Heart left ventricle (tissue), 13 donors: Measurements from ENCODE around the gene MAST3.

Experiments
- CTCF ChIP-seq, 12 donors: fragments of 200-600 bp; sonication (generic) in 4 of 12; IDR thresholded peaks; one replicate each; pipeline versions ENCODE4 v1.5.0 to v1.8.0; 2018 to 2022; ENCODE audit warnings: antibody characterized with exemption in 12 of 12, mild to moderate bottlenecking in 5 of 12
- POLR2A ChIP-seq, 2 donors: fragments of 450-650 bp; IDR thresholded peaks; one replicate each; pipeline ENCODE4 v1.6.1; 2017; ENCODE audit warnings: antibody characterized with exemption in 2 of 2, mild to moderate bottlenecking in 2 of 2, moderate library complexity in 2 of 2
- donor health status: ischemic (EF 13 %, LVEDD 7.1; RV severe dilation, severe dysfunction).
- donor health status: DM: no; HTN: yes; CAD: no.
- donor health status: DM: no; HTN: no; CAD: no.
- donor health status: ischemic (EF 25% LVEDD 6.9; RV normal size, moderate dysfunction).
- donor health status: ischemic (EF 25% LVEDD 5.7; RV mildly dilated, moderate dysfunction).
- donor health status: ischemic (EF 35%, LVEDD 5.7; RV mildly dilated, moderate dysfunction).
- donor health status: nonischemic (EF 11% LVEDD 7.7; RV severe dilation, severe dysfunction).
- donor health status: DM: yes; HTN: yes; CAD: no.
- donor health status: PGD.
- donor health status: ischemic (EF 29% LVEDD 5.4; RV normal size, mild dysfunction).
- donor health status: nonischemic (EF 23%, LVEDD 6.1; RV moderate dilation, normal function).

GRCh38 chr19:18074192-18074591 is 23.4 kb upstream of the MAST3 start:
- TF ChIP-seq CTCF (IDR thresholded peaks at IDR 0.05): no peak
- no peak for TF ChIP-seq POLR2A (IDR thresholded peaks at IDR 0.05)
